Calu3 (cell line): ENCODE results near the gene SLC25A48. TPM values are rescaled to one million over a fixed set of nuclear protein-coding genes. Genes with fewer than 3 reads are reported as not detected.

Experiments used
- BruUV-seq: library from RNA; stranded (reverse); fragments of 400-500 nt; replicated peaks from 2 replicates; lab custom pipeline; 2021; lab: Mats Ljungman, UMichigan
- CTCF ChIA-PET: fragments of 300-600 bp; sonication (Branson Sonifier 250); formaldehyde crosslinking; loops from one replicate; lab custom pipeline; 2022; ENCODE audit warnings: antibody characterized with exemption; lab: Charles Lee
- DNase-seq: peaks from one replicate; pipeline ENCODE4 v3.0.0; 2022
- H3K27ac Mint-ChIP-seq: one replicate; pipeline ENCODE4 v1.8.0; 2022; ENCODE audit warnings: mixed read lengths; ENCODE audit not compliant: unreplicated experiment
- H3K27me3 Mint-ChIP-seq: one replicate; pipeline ENCODE4 v1.8.0; 2022; ENCODE audit warnings: mixed read lengths; ENCODE audit not compliant: unreplicated experiment
- H3K36me3 Mint-ChIP-seq: one replicate; pipeline ENCODE4 v1.8.0; 2022; ENCODE audit warnings: mild to moderate bottlenecking, moderate library complexity, mixed read lengths; ENCODE audit not compliant: insufficient read depth, unreplicated experiment
- H3K4me1 Mint-ChIP-seq: one replicate; pipeline ENCODE4 v1.8.0; 2022; ENCODE audit warnings: mild to moderate bottlenecking, low read depth, mixed read lengths; ENCODE audit not compliant: unreplicated experiment
- H3K4me3 Mint-ChIP-seq: one replicate; pipeline ENCODE4 v1.8.0; 2022; ENCODE audit warnings: mild to moderate bottlenecking, low read depth, moderate library complexity, mixed read lengths; ENCODE audit not compliant: unreplicated experiment
- H3K9me3 Mint-ChIP-seq: one replicate; pipeline ENCODE4 v1.8.0; 2022; ENCODE audit warnings: low read depth, mixed read lengths; ENCODE audit not compliant: unreplicated experiment
- CTCF ChIP-seq: fragments of 200-600 bp; IDR thresholded peaks from one replicate; pipeline ENCODE4 v1.8.0; 2022; ENCODE audit warnings: antibody characterized with exemption; ENCODE audit not compliant: unreplicated experiment
- intact Hi-C: fragments of 100-400 bp; cut with micrococcal nuclease; formaldehyde crosslinking; loops from one replicate; pipeline ENCODE4 v1.10.0; 2022; ENCODE audit not compliant: unreplicated experiment
- total RNA-seq: library from RNA; stranded (reverse); gene quantifications from 2 replicates; pipeline ENCODE4 v1.2.3, GENCODE V29; 2022

Gene SLC25A48
- total RNA-seq, 1 experiment from 2014 or later: not detected

DNA sequence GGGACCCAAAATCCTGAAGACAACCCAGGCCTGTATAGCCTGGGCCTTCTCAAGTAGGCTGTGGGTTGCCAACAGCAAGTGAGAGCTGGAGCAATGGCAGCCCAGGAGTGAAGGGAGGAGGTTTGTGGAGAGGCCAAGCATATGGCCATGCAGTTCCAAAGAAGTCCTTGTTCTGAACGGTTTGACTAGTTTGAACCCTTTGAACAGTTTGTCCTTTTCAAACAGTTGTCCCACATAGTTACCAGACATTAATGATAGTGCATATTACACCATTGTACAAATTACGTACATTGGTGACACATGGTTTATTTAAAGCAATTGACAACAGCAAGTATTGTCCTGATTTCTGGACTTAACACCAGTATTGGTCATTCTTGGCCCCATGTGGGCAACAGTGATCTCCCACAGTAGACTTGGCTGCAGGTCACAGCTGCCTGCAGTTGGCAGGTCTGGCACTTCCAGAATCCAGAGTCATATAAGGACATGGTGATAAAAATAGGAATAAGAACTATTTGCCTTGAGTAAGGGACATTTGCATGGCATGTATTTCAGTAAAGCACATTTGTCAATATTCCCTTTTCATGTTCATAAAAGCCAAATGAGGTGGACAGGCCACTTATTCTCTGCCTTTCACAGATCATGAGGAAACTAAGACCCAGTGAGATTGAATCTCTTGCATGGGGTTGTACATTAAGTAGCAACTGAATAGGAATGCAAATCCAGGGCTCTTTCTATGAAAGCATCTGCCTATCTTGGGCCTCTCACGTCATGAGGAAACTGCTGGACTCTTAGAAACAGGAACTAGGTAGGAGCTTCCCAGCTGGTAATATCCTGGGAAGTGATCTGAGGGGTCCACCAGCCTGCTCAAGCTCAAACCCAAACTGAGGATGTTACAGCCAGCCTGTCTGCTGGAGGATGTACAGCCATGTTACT lies 30.3 kb downstream of the SLC25A48 start:
- CTCF ChIA-PET: no interaction called here
- intact Hi-C loops: no loop called here
- H3K9me3 Mint-ChIP-seq: no peaks in the 10 kb centered on the region
- no peak for TF ChIP-seq CTCF
- H3K4me1 Mint-ChIP-seq: no peaks in the 10 kb centered on the region
- peaks cover 56% of the 10 kb centered on the region for H3K27me3 Mint-ChIP-seq
- DNase-seq: no peak
- no peak overlapping the region for H3K27ac Mint-ChIP-seq
- H3K36me3 Mint-ChIP-seq: no peaks in the 10 kb centered on the region
- no peak overlapping the region for H3K4me3 Mint-ChIP-seq
- BruUV-seq: no TSS peak

- no peak for DNase-seq
- Mint-ChIP-seq H3K9me3 (no peaks in the 10 kb centered on the region), H3K27me3 (peaks cover 60% of the 10 kb centered on the region), H3K4me1 (no peaks in the 10 kb centered on the region), H3K4me3 (no peak overlapping the region), H3K27ac (no peak overlapping the region), H3K36me3 (no peaks in the 10 kb centered on the region)
- BruUV-seq: no TSS peak
- intact Hi-C loops: no loop called here
- CTCF ChIA-PET: no interaction called here
- no peak for TF ChIP-seq CTCF
Observed at GRCh38 chr5:135866016-135866415, 31.6 kb downstream of the SLC25A48 start.

DNA sequence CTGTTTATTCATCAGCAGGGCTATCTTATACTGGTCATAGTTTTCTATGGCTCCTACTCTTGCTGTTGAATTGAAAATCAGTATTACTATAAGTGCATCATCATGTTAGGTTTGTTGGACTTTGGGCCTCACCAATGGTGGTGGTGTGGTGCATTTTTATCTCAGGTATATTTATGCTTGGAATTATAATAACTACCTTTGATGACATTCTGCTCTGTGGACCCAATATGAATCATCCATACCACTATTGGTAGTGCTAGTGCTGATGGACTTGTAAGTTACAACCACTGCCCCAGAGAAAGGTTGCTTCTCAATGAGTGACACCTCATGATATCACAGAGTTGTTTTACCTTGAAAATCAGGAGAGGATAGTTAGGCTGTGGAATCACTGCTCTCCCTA lies 33.1 kb downstream of the SLC25A48 start:
- H3K4me1 Mint-ChIP-seq: no peaks in the 10 kb centered on the region
- TF ChIP-seq CTCF: no peak
- intact Hi-C loops: no loop called here
- H3K36me3 Mint-ChIP-seq: no peaks in the 10 kb centered on the region
- H3K9me3 Mint-ChIP-seq: no peaks in the 10 kb centered on the region
- BruUV-seq: no TSS peak
- H3K27me3 Mint-ChIP-seq: peaks cover 62% of the 10 kb centered on the region
- H3K27ac Mint-ChIP-seq: no peak overlapping the region
- no peak for DNase-seq
- H3K4me3 Mint-ChIP-seq: no peak overlapping the region
- CTCF ChIA-PET: no interaction called here

DNA sequence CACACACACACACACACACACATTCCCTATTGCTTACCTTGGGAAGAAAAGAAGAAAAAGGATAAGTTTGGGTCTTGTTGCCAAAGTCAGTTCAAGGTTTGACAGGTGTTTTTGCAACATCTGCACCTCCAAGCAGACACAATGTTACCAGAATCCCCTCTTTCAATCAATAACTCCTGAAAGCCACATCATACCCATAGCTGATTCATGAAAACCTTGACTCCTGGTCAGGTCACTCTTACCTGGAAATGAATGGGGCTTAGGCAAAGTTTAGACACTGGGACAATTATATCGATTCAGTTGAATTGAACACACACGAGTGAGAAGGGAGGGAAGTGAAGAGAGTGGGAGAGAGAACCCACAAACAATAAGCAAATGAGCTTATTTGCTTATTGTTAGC lies 34.2 kb downstream of the SLC25A48 start:
- Mint-ChIP-seq H3K4me3 (no peak overlapping the region), H3K27ac (no peak overlapping the region), H3K27me3 (peaks cover 62% of the 10 kb centered on the region), H3K4me1 (no peaks in the 10 kb centered on the region), H3K9me3 (no peaks in the 10 kb centered on the region), H3K36me3 (no peaks in the 10 kb centered on the region)
- BruUV-seq: no TSS peak
- no peak for DNase-seq
- CTCF ChIA-PET: interaction anchor here (0.7 kb wide), 1 partner anchor 13 kb away, joined by 3 read pairs; no protein-coding TSS in a partner anchor
- TF ChIP-seq CTCF: no peak
- intact Hi-C loops: no loop called here
